H9 (cell line): ENCODE measurements around the gene DFFB. TPM values are rescaled to one million over a fixed set of nuclear protein-coding genes. Genes with fewer than 3 reads are reported as not detected.

Experiments
- DNase-seq: peaks from one replicate; pipeline ENCODE4 v3.0.0-alpha.2; 2017
- H2AFZ ChIP-seq: one replicate; pipeline ENCODE4 v1.6.1; 2013; ENCODE audit warnings: mild to moderate bottlenecking, low read length, control low read depth, moderate library complexity
- H2AK5ac ChIP-seq: 2 replicates; pipeline ENCODE4 v1.6.1; 2013; ENCODE audit warnings: low read length, control low read depth, mixed read lengths; ENCODE audit not compliant: insufficient read length
- H2BK120ac ChIP-seq: one replicate; pipeline ENCODE4 v1.6.1; 2013; ENCODE audit warnings: low read depth, mild to moderate bottlenecking, low read length, control low read depth, inconsistent platforms; ENCODE audit not compliant: poor library complexity, severe bottlenecking
- H2BK12ac ChIP-seq: 2 replicates; pipeline ENCODE4 v1.6.1; 2013; ENCODE audit warnings: low read length, control low read depth, mixed read lengths, low read depth; ENCODE audit not compliant: insufficient read length
- H2BK15ac ChIP-seq: 2 replicates; pipeline ENCODE4 v1.6.1; 2013; ENCODE audit warnings: low read depth, low read length, control low read depth
- H2BK20ac ChIP-seq: one replicate; pipeline ENCODE4 v1.6.1; 2013; ENCODE audit warnings: low read depth, mild to moderate bottlenecking, low read length, control low read depth, inconsistent platforms; ENCODE audit not compliant: poor library complexity, severe bottlenecking
- H2BK5ac ChIP-seq: 2 replicates; pipeline ENCODE4 v1.6.1; 2013; ENCODE audit warnings: low read length, control low read depth, mixed read lengths; ENCODE audit not compliant: insufficient read length
- H3K14ac ChIP-seq: 2 replicates; pipeline ENCODE4 v1.6.1; 2013; ENCODE audit warnings: low read length, control low read depth; ENCODE audit not compliant: insufficient read depth
- H3K18ac ChIP-seq: 2 replicates; pipeline ENCODE4 v1.6.1; 2013; ENCODE audit warnings: low read depth, mild to moderate bottlenecking, mixed read lengths, low read length, control low read depth; ENCODE audit not compliant: insufficient read length
- H3K23ac ChIP-seq: 2 replicates; pipeline ENCODE4 v1.6.1; 2013; ENCODE audit warnings: low read length, control low read depth, mixed read lengths, low read depth; ENCODE audit not compliant: insufficient read length
- H3K23me2 ChIP-seq: 2 replicates; pipeline ENCODE4 v1.6.1; 2013; ENCODE audit warnings: low read depth, mild to moderate bottlenecking, mixed read lengths, low read length, control low read depth; ENCODE audit not compliant: insufficient read length, poor library complexity, severe bottlenecking
- H3K27ac ChIP-seq: 2 replicates; pipeline ENCODE4 v1.5.1; 2013; ENCODE audit warnings: low read length, control low read depth, mixed read lengths, low read depth; ENCODE audit not compliant: insufficient read length
- H3K27me3 ChIP-seq: 2 replicates; pipeline ENCODE4 v1.6.1; 2013; ENCODE audit warnings: low read length, control low read depth, inconsistent platforms; ENCODE audit not compliant: insufficient read depth
- H3K4ac ChIP-seq: 2 replicates; pipeline ENCODE4 v1.6.1; 2013; ENCODE audit warnings: low read depth, mild to moderate bottlenecking, control low read depth, inconsistent platforms, low read length, moderate library complexity
- H3K4me1 ChIP-seq: 2 replicates; pipeline ENCODE4 v1.6.1; 2013; ENCODE audit warnings: low read length, control low read depth, inconsistent platforms; ENCODE audit not compliant: insufficient read depth
- H3K4me2 ChIP-seq: 2 replicates; pipeline ENCODE4 v1.6.1; 2013; ENCODE audit warnings: low read length, control low read depth, mixed read lengths; ENCODE audit not compliant: insufficient read length, insufficient read depth
- H3K56ac ChIP-seq: 2 replicates; pipeline ENCODE4 v1.6.1; 2013; ENCODE audit warnings: low read depth, mild to moderate bottlenecking, mixed read lengths, low read length, control low read depth; ENCODE audit not compliant: insufficient read length
- H3K79me1 ChIP-seq: 2 replicates; pipeline ENCODE4 v1.6.1; 2013; ENCODE audit warnings: low read depth, mild to moderate bottlenecking, moderate library complexity, low read length, control low read depth, inconsistent platforms; ENCODE audit not compliant: insufficient read depth, poor library complexity, severe bottlenecking
- H3K79me2 ChIP-seq: 2 replicates; pipeline ENCODE4 v1.6.1; 2013; ENCODE audit warnings: low read length, control low read depth, inconsistent platforms; ENCODE audit not compliant: insufficient read depth
- H3K9ac ChIP-seq: 2 replicates; pipeline ENCODE4 v1.6.1; 2013; ENCODE audit warnings: low read length, control low read depth, mixed read lengths; ENCODE audit not compliant: insufficient read length; ENCODE audit errors: extremely low read depth
- H3K9me3 ChIP-seq: one replicate; pipeline ENCODE4 v1.6.1; 2013; ENCODE audit warnings: low read depth, low read length, inconsistent platforms; ENCODE audit not compliant: control insufficient read depth
- H3T11ph ChIP-seq: one replicate; pipeline ENCODE4 v1.6.1; 2013; ENCODE audit warnings: mild to moderate bottlenecking, low read length, control low read depth, inconsistent platforms
- H4K20me1 ChIP-seq: one replicate; pipeline ENCODE4 v1.6.1; 2013; ENCODE audit not compliant: control insufficient read depth, insufficient read length, insufficient read depth
- H4K5ac ChIP-seq: 2 replicates; pipeline ENCODE4 v1.6.1; 2013; ENCODE audit warnings: low read depth, mild to moderate bottlenecking, mixed read lengths, low read length, control low read depth; ENCODE audit not compliant: insufficient read length
- H4K8ac ChIP-seq: replicated peaks from 2 replicates; pipeline ENCODE4 v1.6.1; 2013; ENCODE audit warnings: low read length, control low read depth, mixed read lengths, low read depth; ENCODE audit not compliant: insufficient read length
- H4K91ac ChIP-seq: 2 replicates; pipeline ENCODE4 v1.6.1; 2013; ENCODE audit warnings: low read depth, mild to moderate bottlenecking, moderate library complexity, mixed read lengths, low read length, control low read depth; ENCODE audit not compliant: insufficient read length
- H3K27ac Mint-ChIP-seq, 3 experiments: 2 replicates in 2 of 3; 3 replicates in 1 of 3; pipeline ENCODE4 v1.8.0; 2020 to 2021; ENCODE audit warnings: mixed read lengths in 3 of 3, mild to moderate bottlenecking in 1 of 3, moderate library complexity in 1 of 3
- H3K27me3 Mint-ChIP-seq: 2 replicates; pipeline ENCODE4 v1.8.0; 2021; ENCODE audit warnings: low read depth, mild to moderate bottlenecking, moderate library complexity, mixed read lengths
- H3K36me3 Mint-ChIP-seq, 3 experiments: 2 replicates in 2 of 3; 3 replicates in 1 of 3; pipeline ENCODE4 v1.8.0; 2020 to 2021; ENCODE audit warnings: low read depth in 3 of 3, mixed read lengths in 3 of 3; ENCODE audit not compliant: insufficient read depth in 1 of 3
- H3K4me1 Mint-ChIP-seq, 2 experiments: 2 replicates each; pipeline ENCODE4 v1.8.0; 2020; ENCODE audit warnings: mixed read lengths in 2 of 2
- H3K4me3 Mint-ChIP-seq, 2 experiments: 2 replicates in 1 of 2; 3 replicates in 1 of 2; pipeline ENCODE4 v1.8.0; 2020 to 2021; ENCODE audit warnings: mild to moderate bottlenecking in 2 of 2, mixed read lengths in 2 of 2, moderate library complexity in 1 of 2
- H3K9me3 Mint-ChIP-seq, 2 experiments: 2 replicates in 1 of 2; 3 replicates in 1 of 2; pipeline ENCODE4 v1.8.0; 2020; ENCODE audit warnings: mild to moderate bottlenecking in 2 of 2, mixed read lengths in 2 of 2, moderate library complexity in 1 of 2
- WGBS: extraction: QIAGEN DNeasy Blood & Tissue Kit; methylation state at CpG from one replicate; pipeline ENCODE4 v1.1.7; 2013; ENCODE audit warnings: missing lambda C conversion rate, low lambda C conversion rate, mixed read lengths; ENCODE audit not compliant: insufficient read length; ENCODE audit errors: extremely low coverage; 5-methylcytosine and 5-hydroxymethylcytosine counted together
- total RNA-seq: library from RNA; stranded (reverse); gene quantifications from 2 replicates; pipeline ENCODE4 v1.2.1, GENCODE V29; 2021
- TF ChIP-seq, protein P1 (sequence below): fragments of 200-600 bp; sonication (generic); conservative IDR thresholded peaks from 3 replicates; pipeline ENCODE4 v1.8.0; 2021; ENCODE audit warnings: antibody characterized with exemption, mild to moderate bottlenecking

DFFB gene
- total RNA-seq, 1 experiment from 2014 or later = 9.7 TPM

DNA sequence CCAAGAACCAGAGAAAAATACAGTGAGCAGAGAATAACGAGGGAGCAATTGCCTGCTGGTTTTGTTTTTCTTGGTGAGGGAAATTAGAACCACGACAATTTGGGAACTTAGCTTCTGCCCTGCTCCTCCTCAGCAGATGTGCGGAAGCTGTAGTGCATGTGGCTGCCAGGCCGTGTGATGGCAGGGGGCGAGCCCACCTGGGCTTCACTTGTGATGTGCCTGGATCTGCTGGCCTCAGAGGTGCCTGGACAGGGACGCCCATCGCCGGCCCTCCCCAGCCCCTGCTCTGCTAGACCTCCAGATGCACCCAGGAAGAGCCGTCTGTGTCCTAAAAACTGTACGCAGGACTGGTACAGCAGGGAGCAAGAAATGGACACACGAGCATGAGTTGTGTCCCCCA is 71.3 kb downstream of the DFFB start:
- peaks cover 0 to 5% of the 10 kb centered on the region in 2 experiments; a peak in 2 of 4 replicates for H3K4me1 Mint-ChIP-seq
- Histone ChIP-seq H3K9me3 (no peaks in the 10 kb centered on the region), H3T11ph (no peak overlapping the region), H3K79me1 (no peaks in the 10 kb centered on the region), H3K79me2 (no peaks in the 10 kb centered on the region), H3K27me3 (peaks cover 1% of the 10 kb centered on the region; the same call in 1 of the 2 replicates), H3K14ac (no peak overlapping the region), H3K4me2 (no peak overlapping the region), H3K27ac (no peak overlapping the region), H3K9ac (no peak overlapping the region), H3K56ac (no peak overlapping the region), H3K23me2 (no peaks in the 10 kb centered on the region), H3K23ac (no peak overlapping the region), H2AK5ac (no peak overlapping the region), H2BK120ac (no peak overlapping the region), H3K4ac (no peak overlapping the region), H3K18ac (no peak overlapping the region), H4K20me1 (no peaks in the 10 kb centered on the region), H2AFZ (no peak overlapping the region), H3K4me1 (no peaks in the 10 kb centered on the region), H4K8ac (no peak overlapping the region), H2BK15ac (no peak overlapping the region), H2BK12ac (no peak overlapping the region), H4K5ac (no peak overlapping the region), H4K91ac (no peak overlapping the region), H2BK20ac (no peak overlapping the region), H2BK5ac (no peak overlapping the region)
- H3K4me3 Mint-ChIP-seq = no peak overlapping the region
- H3K27ac Mint-ChIP-seq = no peak overlapping the region
- DNase-seq = no peak
- WGBS = no CpG with 5 or more reads among the region's 11 CpGs
- H3K36me3 Mint-ChIP-seq = peaks cover 1 to 9% (median 7%) of the 10 kb centered on the region in 3 experiments; a peak in 3 of 7 replicates
- no peaks in the 10 kb centered on the region; the same call in 1 of the 2 replicates for H3K27me3 Mint-ChIP-seq
- peaks cover 13% of the 10 kb centered on the region in 2 experiments for H3K9me3 Mint-ChIP-seq
- TF ChIP-seq, protein P1, sequence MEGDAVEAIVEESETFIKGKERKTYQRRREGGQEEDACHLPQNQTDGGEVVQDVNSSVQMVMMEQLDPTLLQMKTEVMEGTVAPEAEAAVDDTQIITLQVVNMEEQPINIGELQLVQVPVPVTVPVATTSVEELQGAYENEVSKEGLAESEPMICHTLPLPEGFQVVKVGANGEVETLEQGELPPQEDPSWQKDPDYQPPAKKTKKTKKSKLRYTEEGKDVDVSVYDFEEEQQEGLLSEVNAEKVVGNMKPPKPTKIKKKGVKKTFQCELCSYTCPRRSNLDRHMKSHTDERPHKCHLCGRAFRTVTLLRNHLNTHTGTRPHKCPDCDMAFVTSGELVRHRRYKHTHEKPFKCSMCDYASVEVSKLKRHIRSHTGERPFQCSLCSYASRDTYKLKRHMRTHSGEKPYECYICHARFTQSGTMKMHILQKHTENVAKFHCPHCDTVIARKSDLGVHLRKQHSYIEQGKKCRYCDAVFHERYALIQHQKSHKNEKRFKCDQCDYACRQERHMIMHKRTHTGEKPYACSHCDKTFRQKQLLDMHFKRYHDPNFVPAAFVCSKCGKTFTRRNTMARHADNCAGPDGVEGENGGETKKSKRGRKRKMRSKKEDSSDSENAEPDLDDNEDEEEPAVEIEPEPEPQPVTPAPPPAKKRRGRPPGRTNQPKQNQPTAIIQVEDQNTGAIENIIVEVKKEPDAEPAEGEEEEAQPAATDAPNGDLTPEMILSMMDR = no peak
